Vagina (tissue), 2 donors: Measurements from ENCODE around the gene TMEM87B. TPM values are rescaled to one million over a fixed set of nuclear protein-coding genes. Genes with fewer than 3 reads are reported as not detected.

Experiments
- DNase-seq, 2 donors: peaks; one replicate each; pipeline ENCODE4 v3.0.0-alpha.2; 2017; ENCODE audit errors: extremely low spot score in 2 of 2
- H3K27ac ChIP-seq: fragments of 200-600 bp; sonication (generic); one replicate; pipeline ENCODE4 v1.5.1; 2019
- H3K27me3 ChIP-seq: fragments of 200-600 bp; sonication (generic); one replicate; pipeline ENCODE4 v1.5.1; 2019
- H3K36me3 ChIP-seq, 2 donors: fragments of 200-600 bp; sonication (generic); one replicate each; pipeline ENCODE4 v1.5.1; 2017 to 2019
- H3K4me1 ChIP-seq: fragments of 200-600 bp; sonication (generic); one replicate; pipeline ENCODE4 v1.5.1; 2019
- H3K4me3 ChIP-seq, 2 donors: fragments of 200-600 bp; sonication (generic); 1 replicate in 1 of 2; 2 replicates in 1 of 2; pipeline ENCODE4 v1.5.1; 2016 to 2019
- H3K9me3 ChIP-seq: fragments of 200-600 bp; sonication (generic); one replicate; pipeline ENCODE4 v1.5.1; 2019
- POLR2A ChIP-seq, 2 donors: fragments of 450-650 bp; IDR thresholded peaks; one replicate each; pipeline ENCODE4 v1.6.1; 2017; ENCODE audit warnings: antibody characterized with exemption in 2 of 2, mild to moderate bottlenecking in 2 of 2, moderate library complexity in 2 of 2
- POLR2AphosphoS5 ChIP-seq, 2 donors: sonication (generic); formaldehyde crosslinking; IDR thresholded peaks; one replicate each; pipeline ENCODE4 v1.9.0; 2017; ENCODE audit warnings: antibody characterized with exemption in 2 of 2, mild to moderate bottlenecking in 2 of 2, low read depth in 1 of 2; ENCODE audit not compliant: insufficient read depth in 1 of 2
- intact Hi-C: fragments of 100-400 bp; cut with DNase I; formaldehyde crosslinking; loops from one replicate; pipeline ENCODE4 v1.15.1; 2023
- total RNA-seq: library from RNA; depleted of rRNA; stranded (reverse); fragments of >200 nt; gene quantifications from one replicate; pipeline ENCODE4 v1.2.3, GENCODE V29; 2016
- TF ChIP-seq, protein P1 (sequence below), 3 experiments: fragments of 450-650 bp in 2 of 3; fragments of 200-600 bp in 1 of 3; sonication (generic) in 1 of 3; IDR thresholded peaks; one replicate each; pipeline ENCODE4 v1.5.1; 2017 to 2019; ENCODE audit warnings: antibody characterized with exemption in 3 of 3, mild to moderate bottlenecking in 2 of 3, moderate library complexity in 2 of 3

Gene TMEM87B
- total RNA-seq, 1 donor from 2014 or later: 18.9 TPM

DNA sequence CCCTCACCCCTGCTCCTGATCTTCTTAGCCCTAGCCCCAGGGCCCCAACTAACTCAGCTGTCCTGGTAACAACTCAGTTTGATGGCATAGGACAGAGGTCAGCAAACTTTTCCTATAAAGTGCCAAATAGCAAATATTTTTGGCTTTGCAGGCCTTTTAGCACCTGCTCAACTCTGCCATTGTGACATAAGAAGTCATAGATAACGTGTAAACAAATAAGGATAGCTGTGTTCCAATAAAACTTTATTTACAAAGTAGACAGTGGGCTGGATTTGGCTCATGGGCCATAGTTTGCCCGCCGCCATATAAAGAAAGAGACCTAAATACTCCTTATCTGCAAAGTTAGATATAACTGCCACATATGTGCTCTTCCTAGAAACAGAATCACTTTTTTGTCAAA, 27.3 kb upstream of the TMEM87B start:
- TF ChIP-seq, protein P1, sequence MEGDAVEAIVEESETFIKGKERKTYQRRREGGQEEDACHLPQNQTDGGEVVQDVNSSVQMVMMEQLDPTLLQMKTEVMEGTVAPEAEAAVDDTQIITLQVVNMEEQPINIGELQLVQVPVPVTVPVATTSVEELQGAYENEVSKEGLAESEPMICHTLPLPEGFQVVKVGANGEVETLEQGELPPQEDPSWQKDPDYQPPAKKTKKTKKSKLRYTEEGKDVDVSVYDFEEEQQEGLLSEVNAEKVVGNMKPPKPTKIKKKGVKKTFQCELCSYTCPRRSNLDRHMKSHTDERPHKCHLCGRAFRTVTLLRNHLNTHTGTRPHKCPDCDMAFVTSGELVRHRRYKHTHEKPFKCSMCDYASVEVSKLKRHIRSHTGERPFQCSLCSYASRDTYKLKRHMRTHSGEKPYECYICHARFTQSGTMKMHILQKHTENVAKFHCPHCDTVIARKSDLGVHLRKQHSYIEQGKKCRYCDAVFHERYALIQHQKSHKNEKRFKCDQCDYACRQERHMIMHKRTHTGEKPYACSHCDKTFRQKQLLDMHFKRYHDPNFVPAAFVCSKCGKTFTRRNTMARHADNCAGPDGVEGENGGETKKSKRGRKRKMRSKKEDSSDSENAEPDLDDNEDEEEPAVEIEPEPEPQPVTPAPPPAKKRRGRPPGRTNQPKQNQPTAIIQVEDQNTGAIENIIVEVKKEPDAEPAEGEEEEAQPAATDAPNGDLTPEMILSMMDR (IDR thresholded peaks at IDR 0.05): no peak
- no peak for TF ChIP-seq POLR2A (IDR thresholded peaks at IDR 0.05)
- TF ChIP-seq POLR2AphosphoS5 (IDR thresholded peaks at IDR 0.05; ENCODE audit: insufficient read depth in 1 of 2, low read depth in 1 of 2): no peak
- intact Hi-C loops: no loop called here
- DNase-seq: no peak
- H3K9me3 ChIP-seq: no peaks in the 10 kb centered on the region
- no peak overlapping the region for H3K4me3 ChIP-seq
- H3K27me3 ChIP-seq: no peaks in the 10 kb centered on the region
- H3K4me1 ChIP-seq: peaks cover 17% of the 10 kb centered on the region
- H3K36me3 ChIP-seq: peaks cover 0 to 14% of the 10 kb centered on the region in 2 donors
- H3K27ac ChIP-seq: no peak overlapping the region

DNA sequence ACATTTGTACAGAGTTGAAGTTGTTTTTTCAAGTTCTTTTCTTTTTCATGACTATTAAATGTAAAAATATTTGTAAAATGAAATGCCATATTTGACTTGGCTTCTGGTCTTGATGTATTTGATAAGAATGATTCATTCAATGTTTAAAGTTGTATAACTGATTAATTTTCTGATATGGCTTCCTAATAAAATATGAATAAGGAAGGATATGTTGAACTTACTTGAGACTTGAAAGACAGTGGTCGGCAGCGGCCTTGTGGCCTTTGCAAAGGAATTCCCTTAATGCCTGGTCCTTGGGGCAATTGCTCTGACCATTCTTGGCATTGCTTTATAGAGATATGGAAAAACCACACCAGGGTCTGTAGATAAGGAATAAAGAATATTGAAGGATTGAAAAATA, 25.9 kb upstream of the TMEM87B start:
- no peaks in the 10 kb centered on the region for H3K27me3 ChIP-seq
- H3K27ac ChIP-seq: no peak overlapping the region
- DNase-seq: no peak
- peaks cover 31% of the 10 kb centered on the region for H3K4me1 ChIP-seq
- peaks cover 0 to under 1% of the 10 kb centered on the region in 2 donors for H3K36me3 ChIP-seq
- intact Hi-C loops: no loop called here
- no peak for TF ChIP-seq POLR2AphosphoS5 (IDR thresholded peaks at IDR 0.05; ENCODE audit: insufficient read depth in 1 of 2, low read depth in 1 of 2)
- TF ChIP-seq, protein P1 (IDR thresholded peaks at IDR 0.05): no peak
- TF ChIP-seq POLR2A (IDR thresholded peaks at IDR 0.05): no peak
- no peak overlapping the region for H3K4me3 ChIP-seq
- H3K9me3 ChIP-seq: no peaks in the 10 kb centered on the region

DNA sequence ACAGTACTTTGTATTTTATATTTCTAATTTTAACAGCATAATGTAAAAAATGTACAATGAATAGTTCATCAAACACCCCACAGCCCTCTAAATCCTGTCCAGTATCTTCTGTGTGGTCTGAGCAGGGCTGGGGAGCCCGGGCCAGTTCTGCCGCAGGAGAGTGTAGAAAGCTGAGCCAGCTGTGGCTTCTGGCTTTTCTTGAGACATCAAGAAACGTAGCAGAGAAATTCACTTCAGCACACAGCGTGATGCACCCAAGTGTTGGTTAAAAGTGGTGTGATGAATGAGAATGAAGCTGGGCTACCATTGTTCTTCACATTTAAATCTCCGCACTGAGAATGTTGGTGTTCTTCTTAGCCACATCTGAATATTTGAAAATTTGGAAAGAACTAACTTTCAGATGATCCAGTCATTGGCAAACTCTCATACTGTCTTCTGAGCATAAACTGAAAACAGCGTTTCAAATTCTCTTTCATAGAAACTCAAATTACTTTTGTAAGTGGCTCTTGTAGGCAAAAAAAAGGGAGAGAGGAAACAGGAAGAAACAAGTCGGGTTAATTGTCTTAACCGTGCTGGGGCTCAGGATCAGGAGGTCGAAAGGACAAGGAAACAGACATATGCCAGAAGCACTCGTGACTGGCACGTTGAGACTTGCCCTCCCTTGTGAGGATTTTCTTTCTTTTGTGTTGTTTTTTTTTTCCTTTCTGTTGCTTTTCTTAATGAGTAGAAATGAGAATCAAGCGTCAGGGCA, 23.4 kb upstream of the TMEM87B start:
- peak in 1 of 2 donors; percentile 74 for TF ChIP-seq POLR2AphosphoS5 (IDR thresholded peaks at IDR 0.05; ENCODE audit: insufficient read depth in 1 of 2, low read depth in 1 of 2)
- TF ChIP-seq, protein P1 (IDR thresholded peaks at IDR 0.05): no peak
- H3K36me3 ChIP-seq: no peaks in the 10 kb centered on the region
- DNase-seq: no peak
- no peaks in the 10 kb centered on the region for H3K9me3 ChIP-seq
- intact Hi-C loops: no loop called here
- H3K4me3 ChIP-seq: no peak overlapping the region
- peak overlapping the region; percentile 53 for H3K27ac ChIP-seq
- H3K4me1 ChIP-seq: peaks cover 31% of the 10 kb centered on the region
- H3K27me3 ChIP-seq: no peaks in the 10 kb centered on the region

DNA sequence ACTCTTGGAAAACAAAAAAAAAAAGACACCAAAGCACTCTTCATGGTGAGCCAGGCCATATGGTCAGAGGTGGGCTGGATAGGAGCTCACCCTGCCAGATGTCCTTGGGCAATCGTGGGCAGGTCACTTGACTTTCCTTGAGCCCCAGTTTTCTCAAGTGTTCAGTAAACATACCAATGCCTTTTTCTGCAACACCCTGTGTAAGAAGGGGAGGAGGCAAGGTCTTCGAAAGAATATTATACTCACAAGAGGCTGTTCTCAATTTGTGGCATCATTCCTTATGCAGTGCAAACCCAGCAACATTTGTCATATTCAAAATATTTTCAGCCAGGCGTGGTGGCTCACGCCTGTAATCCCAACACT, 22.9 kb upstream of the TMEM87B start:
- no peaks in the 10 kb centered on the region for H3K9me3 ChIP-seq
- H3K4me3 ChIP-seq: no peak overlapping the region
- no peaks in the 10 kb centered on the region for H3K27me3 ChIP-seq
- H3K27ac ChIP-seq: peak overlapping the region; percentile 53
- intact Hi-C loops: no loop called here
- no peak for TF ChIP-seq POLR2A (IDR thresholded peaks at IDR 0.05)
- TF ChIP-seq, protein P1 (IDR thresholded peaks at IDR 0.05): no peak
- no peak for TF ChIP-seq POLR2AphosphoS5 (IDR thresholded peaks at IDR 0.05; ENCODE audit: insufficient read depth in 1 of 2, low read depth in 1 of 2)
- peaks cover 31% of the 10 kb centered on the region for H3K4me1 ChIP-seq
- DNase-seq: no peak
- H3K36me3 ChIP-seq: no peaks in the 10 kb centered on the region

DNA sequence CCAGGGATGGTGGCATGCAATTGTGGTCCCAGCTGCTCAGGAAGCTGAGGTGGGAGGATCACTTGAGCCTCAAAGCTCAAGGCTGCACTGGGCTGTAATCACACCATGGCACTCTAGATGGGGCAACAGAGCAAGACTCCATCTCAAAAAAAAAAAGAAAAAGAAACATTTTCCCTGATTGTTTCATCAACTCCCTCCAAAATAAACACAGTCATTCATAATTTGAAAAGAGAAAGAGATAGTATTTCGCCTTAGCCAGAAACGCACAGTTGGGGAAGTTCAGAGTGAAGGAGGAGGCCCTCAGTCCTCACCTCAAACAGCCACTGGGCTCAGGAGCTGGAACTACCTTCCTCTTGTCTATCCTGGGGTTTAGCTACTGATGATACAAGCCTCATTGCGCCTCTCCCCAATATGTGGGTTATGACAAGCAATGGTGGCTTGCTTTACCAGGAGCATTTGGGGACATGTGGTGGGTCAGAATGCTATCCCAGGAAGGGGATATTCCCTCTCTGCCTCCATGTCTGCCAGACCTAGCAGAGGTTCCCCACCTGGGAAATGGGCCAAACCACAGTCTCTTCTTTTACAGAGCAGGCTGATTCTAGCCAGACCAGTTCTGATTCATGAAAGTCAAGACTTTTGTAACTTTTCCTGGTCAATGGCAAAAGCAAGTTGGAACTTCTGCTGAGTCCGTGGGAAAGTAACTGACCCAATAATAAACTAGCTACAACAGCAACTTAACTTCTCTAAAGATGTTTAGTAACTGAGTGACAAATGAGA, 22.2 kb upstream of the TMEM87B start:
- Histone ChIP-seq H3K4me1 (peaks cover 31% of the 10 kb centered on the region), H3K36me3 (no peaks in the 10 kb centered on the region), H3K27ac (peak overlapping the region; percentile 53), H3K9me3 (no peaks in the 10 kb centered on the region), H3K4me3 (no peak overlapping the region), H3K27me3 (no peaks in the 10 kb centered on the region)
- intact Hi-C loops: no loop called here
- no peak for DNase-seq
- TF ChIP-seq, protein P1 (IDR thresholded peaks at IDR 0.05): no peak
- peak in 1 of 2 donors; percentile 50 for TF ChIP-seq POLR2AphosphoS5 (IDR thresholded peaks at IDR 0.05; ENCODE audit: insufficient read depth in 1 of 2, low read depth in 1 of 2)
